B cell (primary cell): Measurements from ENCODE around the gene TENM4. TPM values are rescaled to one million over a fixed set of nuclear protein-coding genes. Genes with fewer than 3 reads are reported as not detected.

ENCODE experiments used
- ATAC-seq: fragments of 200-7000 bp; cut with Tn5 transposase; one replicate; pipeline ENCODE4 v1.10.0; 2021; ENCODE audit warnings: low read depth, mild to moderate bottlenecking, moderate number of reproducible peaks, moderate library complexity
- CTCF ChIA-PET: fragments of 350-600 bp; sonication (Branson Sonifier 250); formaldehyde crosslinking; loops from one replicate; lab custom pipeline; 2021; ENCODE audit warnings: antibody characterized with exemption, inconsistent platforms; lab: Charles Lee
- POLR2A ChIA-PET: fragments of 350-600 bp; sonication (Branson Sonifier 250); formaldehyde crosslinking; loops from one replicate; lab custom pipeline; 2021; ENCODE audit warnings: antibody characterized with exemption; lab: Charles Lee
- DNase-seq: peaks from one replicate; pipeline ENCODE4 v3.0.0; 2013
- H2AFZ ChIP-seq: 2 replicates; pipeline ENCODE4 v1.6.1; 2012; ENCODE audit warnings: mild to moderate bottlenecking, low read depth, low read length; ENCODE audit not compliant: insufficient read depth, poor library complexity, severe bottlenecking
- H3K27ac ChIP-seq, 2 donors: 1 replicate in 1 of 2; 2 replicates in 1 of 2; pipeline ENCODE4 v1.5.1; 2012 to 2013; ENCODE audit warnings: low read length in 2 of 2, mild to moderate bottlenecking in 2 of 2, moderate library complexity in 1 of 2
- H3K27me3 ChIP-seq, 4 experiments: fragments of 200-600 bp in 1 of 4; sonication (generic) in 1 of 4; replicated peaks in 1 of 4; 1 replicate in 2 of 4; 2 replicates in 2 of 4; pipeline versions ENCODE4 v1.6.1 to v1.7.0; 2013 to 2016; ENCODE audit warnings: low read length in 3 of 4, mild to moderate bottlenecking in 2 of 4, mixed read lengths in 1 of 4, moderate library complexity in 1 of 4; ENCODE audit not compliant: insufficient read depth in 4 of 4, control insufficient read depth in 3 of 4; ENCODE audit errors: control extremely low read depth in 1 of 4
- H3K36me3 ChIP-seq, 2 experiments: replicated peaks in 1 of 2; 1 replicate in 1 of 2; 2 replicates in 1 of 2; pipeline versions ENCODE4 v1.6.1 to v1.7.1; 2013; ENCODE audit warnings: low read length in 1 of 2; ENCODE audit not compliant: insufficient read depth in 2 of 2, control insufficient read depth in 1 of 2; ENCODE audit errors: control extremely low read depth in 1 of 2, extremely low read depth in 1 of 2
- H3K4me1 ChIP-seq, 2 donors: fragments of 200-600 bp in 1 of 2; sonication (generic) in 1 of 2; 1 replicate in 1 of 2; 2 replicates in 1 of 2; pipeline versions ENCODE4 v1.5.1 to v1.6.1; 2013 to 2017; ENCODE audit warnings: low read length in 2 of 2; ENCODE audit not compliant: control insufficient read depth in 2 of 2, insufficient read depth in 2 of 2
- H3K4me2 ChIP-seq: replicated peaks from 2 replicates; pipeline ENCODE3; 2012; ENCODE audit warnings: mild to moderate bottlenecking, low read depth, low read length; ENCODE audit not compliant: poor library complexity, severe bottlenecking
- H3K4me3 ChIP-seq, 5 experiments: fragments of 200-600 bp in 1 of 5; sonication (generic) in 1 of 5; 1 replicate in 3 of 5; 2 replicates in 2 of 5; pipeline versions ENCODE4 v1.5.1 to v1.7.0; 2011 to 2016; ENCODE audit warnings: low read length in 4 of 5, mild to moderate bottlenecking in 4 of 5, low read depth in 2 of 5, control low read depth in 1 of 5, moderate library complexity in 1 of 5; ENCODE audit not compliant: insufficient read depth in 1 of 5; ENCODE audit errors: control extremely low read depth in 1 of 5, extremely low read depth in 1 of 5
- H3K79me2 ChIP-seq: fragments of 200-600 bp; sonication (generic); one replicate; pipeline ENCODE4 v1.6.0; 2016; ENCODE audit warnings: low read length; ENCODE audit not compliant: control insufficient read depth, insufficient read depth
- H3K9ac ChIP-seq: fragments of 200-600 bp; sonication (generic); 2 replicates; pipeline ENCODE4 v1.6.1; 2017; ENCODE audit warnings: mild to moderate bottlenecking, low read length, moderate library complexity
- H3K9me3 ChIP-seq, 3 donors: one replicate each; pipeline versions ENCODE4 v1.6.1 to v1.7.1; 2013; ENCODE audit warnings: low read length in 2 of 3; ENCODE audit not compliant: control insufficient read depth in 2 of 3, insufficient read depth in 1 of 3; ENCODE audit errors: control extremely low read depth in 1 of 3
- H4K20me1 ChIP-seq: 2 replicates; pipeline ENCODE4 v1.6.0; 2012; ENCODE audit warnings: mild to moderate bottlenecking, low read length; ENCODE audit not compliant: insufficient read depth, control insufficient read depth, poor library complexity, severe bottlenecking
- H3K27ac Mint-ChIP-seq: one replicate; pipeline ENCODE4 v1.8.0; 2021; ENCODE audit warnings: mixed read lengths
- H3K27me3 Mint-ChIP-seq: one replicate; pipeline ENCODE4 v1.8.0; 2021; ENCODE audit warnings: mixed read lengths
- H3K4me1 Mint-ChIP-seq: one replicate; pipeline ENCODE4 v1.8.0; 2021; ENCODE audit warnings: mixed read lengths
- H3K4me3 Mint-ChIP-seq: one replicate; pipeline ENCODE4 v1.8.0; 2021; ENCODE audit warnings: mixed read lengths
- H3K9me3 Mint-ChIP-seq: one replicate; pipeline ENCODE4 v1.8.0; 2022; ENCODE audit warnings: mixed read lengths; ENCODE audit not compliant: insufficient read depth
- CTCF ChIP-seq: fragments of 200-600 bp; IDR thresholded peaks from one replicate; pipeline ENCODE4 v1.8.0; 2022; ENCODE audit warnings: antibody characterized with exemption, mild to moderate bottlenecking
- EZH2 ChIP-seq: IDR thresholded peaks from 2 replicates; pipeline ENCODE4 v1.6.1; 2012; ENCODE audit warnings: borderline replicate concordance, low read depth, mild to moderate bottlenecking, moderate library complexity, low read length; ENCODE audit not compliant: insufficient read depth, poor library complexity, severe bottlenecking
- WGBS: methylation state at CpG from one replicate; pipeline ENCODE4 v1.1.5; 2013; ENCODE audit warnings: missing lambda C conversion rate; ENCODE audit not compliant: insufficient coverage; 5-methylcytosine and 5-hydroxymethylcytosine counted together
- intact Hi-C: fragments of 100-400 bp; cut with micrococcal nuclease; formaldehyde crosslinking; loops from one replicate; pipeline ENCODE4 v1.10.0; 2022
- polyA plus RNA-seq: library from polyadenylated mRNA; depleted of rRNA; stranded (reverse); fragments of >200 nt; gene quantifications from 2 replicates; pipeline ENCODE4 v1.2.3, GENCODE V29; 2012
- total RNA-seq, 2 donors: library from RNA; stranded (reverse); fragments of 120-200 nt in 1 of 2; gene quantifications; 1 replicate in 1 of 2; 2 replicates in 1 of 2; pipeline versions ENCODE4 v1.2.3 to v1.2.4, GENCODE V29; 2013 to 2022

Gene TENM4
- total and polyA plus RNA-seq, 2 donors (not counting 1 experiment from before 2014, with no cell fraction given), result 0.09 to 5.7 TPM

- DNase-seq (no peak), ATAC-seq (no peak)
- peaks cover 14% of the 10 kb centered on the region for H3K27me3 Mint-ChIP-seq
- ChIA-PET CTCF (no interaction called here), POLR2A (no interaction called here)
- H3K4me3 Mint-ChIP-seq, result no peak overlapping the region
- TF ChIP-seq CTCF, result no peak
- TF ChIP-seq EZH2, result no peak
- no peaks in the 10 kb centered on the region for H4K20me1 ChIP-seq
- peaks cover 13% of the 10 kb centered on the region for H3K9me3 Mint-ChIP-seq
- no peaks in the 10 kb centered on the region for H3K4me1 ChIP-seq
- no peak overlapping the region for H3K9ac ChIP-seq
- H3K27me3 ChIP-seq, result peaks cover 0 to 3% (median 0%) of the 10 kb centered on the region in 4 experiments
- no peak overlapping the region for H3K27ac Mint-ChIP-seq
- H3K79me2 ChIP-seq, result no peaks in the 10 kb centered on the region
- H3K4me1 Mint-ChIP-seq, result no peaks in the 10 kb centered on the region
- H3K4me2 ChIP-seq, result no peak overlapping the region
- peaks cover 0 to 4% (median 3%) of the 10 kb centered on the region in 3 donors for H3K9me3 ChIP-seq
- no peak overlapping the region for H2AFZ ChIP-seq
- no peaks in the 10 kb centered on the region for H3K36me3 ChIP-seq
- H3K27ac ChIP-seq, result no peak overlapping the region
- intact Hi-C loops, result no loop called here
- 75% methylated on average over 2 of the region's 3 CpGs for WGBS
- H3K4me3 ChIP-seq, result no peak overlapping the region
Measured at GRCh38 chr11:78995171-78995570, 445.7 kb downstream of the TENM4 start.

- no peak overlapping the region for H2AFZ ChIP-seq
- H3K4me3 ChIP-seq, result no peak overlapping the region
- no peaks in the 10 kb centered on the region for H3K4me1 Mint-ChIP-seq
- CTCF ChIA-PET, result no interaction called here
- intact Hi-C loops, result no loop called here
- no CpG with 5 or more reads among the region's 1 CpG for WGBS
- H3K36me3 ChIP-seq, result no peaks in the 10 kb centered on the region
- H3K27ac Mint-ChIP-seq, result no peak overlapping the region
- no peaks in the 10 kb centered on the region for H4K20me1 ChIP-seq
- H3K27ac ChIP-seq, result no peak overlapping the region
- no peak overlapping the region for H3K9ac ChIP-seq
- H3K27me3 Mint-ChIP-seq, result peaks cover 14% of the 10 kb centered on the region
- peaks cover 0 to 1% (median 0%) of the 10 kb centered on the region in 3 donors for H3K9me3 ChIP-seq
- DNase-seq, result no peak
- ATAC-seq, result no peak
- H3K4me2 ChIP-seq, result no peak overlapping the region
- no peaks in the 10 kb centered on the region for H3K79me2 ChIP-seq
- H3K4me3 Mint-ChIP-seq, result no peak overlapping the region
- H3K9me3 Mint-ChIP-seq, result peaks cover 4% of the 10 kb centered on the region
- TF ChIP-seq CTCF (no peak), EZH2 (no peak)
- no peaks in the 10 kb centered on the region for H3K4me1 ChIP-seq
- POLR2A ChIA-PET, result no interaction called here
- H3K27me3 ChIP-seq, result peaks cover 0 to 3% (median 0%) of the 10 kb centered on the region in 4 experiments
Measured at GRCh38 chr11:78993802-78994430, 446.9 kb downstream of the TENM4 start.
